Keratinocyte (primary cell): ENCODE measurements around the gene PLEKHJ1.

Experiments
- CTCF ChIP-seq, 3 experiments: IDR thresholded peaks in 1 of 3; conservative IDR thresholded peaks in 1 of 3; optimal IDR thresholded peaks in 1 of 3; 2 replicates in 2 of 3; 3 replicates in 1 of 3; pipeline versions ENCODE3 to v1.5.1; 2011; ENCODE audit warnings: low read length in 3 of 3, mild to moderate bottlenecking in 3 of 3, moderate library complexity in 2 of 3, control low read depth in 1 of 3, inconsistent platforms in 1 of 3; ENCODE audit not compliant: insufficient read depth in 2 of 3; ENCODE audit errors: extremely low read depth in 1 of 3
- EZH2 ChIP-seq: IDR thresholded peaks from one replicate; pipeline ENCODE4 v1.6.1; 2012; ENCODE audit warnings: inconsistent platforms, mild to moderate bottlenecking, low read length, moderate library complexity

GRCh38 chr19:2270157-2270422, 34.0 kb upstream of the PLEKHJ1 start:
- TF ChIP-seq CTCF (optimal IDR thresholded peaks at IDR 0.05 in 1 of 3, IDR thresholded peaks at IDR 0.05 in 1 of 3, conservative IDR thresholded peaks at IDR 0.05 in 1 of 3; ENCODE audit: extremely low read depth in 1 of 3, insufficient read depth in 2 of 3, low read length in 3 of 3) (no peak), EZH2 (no peak)
